Endothelial cell of umbilical vein (primary cell): Measurements from ENCODE around the gene BTBD19. TPM values are rescaled to one million over a fixed set of nuclear protein-coding genes. Genes with fewer than 3 reads are reported as not detected.

Source experiments
- BruUV-seq: library from RNA; stranded (reverse); fragments of 400-500 nt; replicated peaks from 2 replicates; lab custom pipeline; 2021; lab: Mats Ljungman, UMichigan
- CTCF ChIA-PET: fragments of 300-600, 350-600 bp; sonication (Branson Sonifier 250); formaldehyde crosslinking; loops from one replicate; lab custom pipeline; 2021; ENCODE audit warnings: antibody characterized with exemption, inconsistent platforms; lab: Charles Lee
- POLR2A ChIA-PET: fragments of 300-600, 350-600 bp; sonication (Branson Sonifier 250); formaldehyde crosslinking; loops from one replicate; lab custom pipeline; 2021; ENCODE audit warnings: antibody characterized with exemption, inconsistent platforms; lab: Charles Lee
- DNase-seq: peaks from one replicate; pipeline ENCODE4 v3.0.0-alpha.2; 2011; ENCODE audit warnings: low read depth, low spot score
- FAIRE-seq: peaks from 2 replicates; lab custom pipeline; 2011; peaks lifted over from hg19 to GRCh38; lab: Jason Lieb, UNC
- H2AFZ ChIP-seq: 2 replicates; pipeline ENCODE4 v1.6.0; 2012; ENCODE audit warnings: low read depth, low read length, control low read depth, inconsistent platforms
- H3K27ac ChIP-seq: 2 replicates; pipeline ENCODE4 v1.5.1; 2011; ENCODE audit warnings: low read depth, mild to moderate bottlenecking, control low read depth, low read length, moderate library complexity; ENCODE audit not compliant: insufficient read depth
- H3K27me3 ChIP-seq, 2 experiments: 2 replicates each; pipeline versions ENCODE4 v1.6.0 to v1.6.1; 2011; ENCODE audit warnings: low read length in 2 of 2, mixed read lengths in 1 of 2; ENCODE audit not compliant: control insufficient read depth in 2 of 2, insufficient read depth in 2 of 2
- H3K36me3 ChIP-seq, 2 experiments: 2 replicates in 1 of 2; 3 replicates in 1 of 2; pipeline ENCODE4 v1.5.1; 2011; ENCODE audit warnings: low read length in 2 of 2, mild to moderate bottlenecking in 1 of 2, moderate library complexity in 1 of 2; ENCODE audit not compliant: control insufficient read depth in 2 of 2, insufficient read depth in 2 of 2; ENCODE audit errors: extremely low read depth in 1 of 2
- H3K4me1 ChIP-seq: 3 replicates; pipeline ENCODE4 v1.5.1; 2011; ENCODE audit warnings: mild to moderate bottlenecking, low read length; ENCODE audit not compliant: control insufficient read depth, insufficient read depth; ENCODE audit errors: extremely low read depth
- H3K4me2 ChIP-seq: 2 replicates; pipeline ENCODE4 v1.6.1; 2011; ENCODE audit warnings: low read length, control low read depth, mixed read lengths; ENCODE audit not compliant: insufficient read depth
- H3K4me3 ChIP-seq, 3 experiments: fragments of 200-600 bp in 1 of 3; sonication (generic), shearing (Covaris generic) in 1 of 3; replicated peaks in 1 of 3; 2 replicates each; pipeline ENCODE4 v1.5.1; 2011 to 2016; ENCODE audit warnings: control low read depth in 3 of 3, low read length in 3 of 3, mild to moderate bottlenecking in 2 of 3, inconsistent platforms in 1 of 3, low read depth in 1 of 3, moderate library complexity in 1 of 3; ENCODE audit not compliant: insufficient read depth in 1 of 3
- H3K79me2 ChIP-seq: 2 replicates; pipeline ENCODE4 v1.6.0; 2012; ENCODE audit warnings: low read length, inconsistent platforms; ENCODE audit not compliant: control insufficient read depth, insufficient read depth
- H3K9ac ChIP-seq: replicated peaks from 2 replicates; pipeline ENCODE3; 2011; ENCODE audit warnings: low read length, control low read depth; ENCODE audit not compliant: insufficient read depth; ENCODE audit errors: extremely low read depth
- H3K9me1 ChIP-seq: replicated peaks from 3 replicates; pipeline ENCODE4 v1.6.0; 2011; ENCODE audit warnings: mild to moderate bottlenecking, low read length; ENCODE audit not compliant: control insufficient read depth, insufficient read depth; ENCODE audit errors: extremely low read depth
- H3K9me3 ChIP-seq: replicated peaks from 2 replicates; pipeline ENCODE4 v1.5.1; 2012; ENCODE audit warnings: low read length, inconsistent platforms; ENCODE audit not compliant: control insufficient read depth, insufficient read depth
- H4K20me1 ChIP-seq: replicated peaks from 2 replicates; pipeline ENCODE3; 2011; ENCODE audit warnings: mild to moderate bottlenecking, low read length; ENCODE audit not compliant: control insufficient read depth, insufficient read depth; ENCODE audit errors: extremely low read depth
- EZH2 ChIP-seq: IDR thresholded peaks from 2 replicates; pipeline ENCODE4 v1.6.1; 2012; ENCODE audit warnings: borderline replicate concordance, low read depth, mild to moderate bottlenecking, moderate library complexity, low read length, inconsistent platforms; ENCODE audit not compliant: severe bottlenecking
- GATA2 ChIP-seq: IDR thresholded peaks from 2 replicates; pipeline ENCODE4 v1.7.0; 2011; ENCODE audit warnings: low read depth, mild to moderate bottlenecking, moderate library complexity, mixed read lengths, low read length; ENCODE audit not compliant: insufficient read length, insufficient read depth
- JUN ChIP-seq: IDR thresholded peaks from 2 replicates; pipeline ENCODE4 v1.6.1; 2011; ENCODE audit warnings: borderline replicate concordance, low read depth; ENCODE audit not compliant: insufficient read length, insufficient read depth
- MAX ChIP-seq: IDR thresholded peaks from 2 replicates; pipeline ENCODE4 v1.6.1; 2011; ENCODE audit not compliant: insufficient read depth, insufficient read length
- POLR2A ChIP-seq: IDR thresholded peaks from 2 replicates; pipeline ENCODE4 v1.6.1; 2012; ENCODE audit warnings: low read depth, mild to moderate bottlenecking, control low read depth, low read length
- dilution Hi-C: fragments of 300-500 bp; cut with MboI; formaldehyde crosslinking; loops from one replicate; pipeline ENCODE4 v1.15.0; 2019; ENCODE audit warnings: low sequenced_read_pairs; ENCODE audit not compliant: extremely low pct_ligation_motif_present
- intact Hi-C: fragments of 100-400 bp; cut with micrococcal nuclease; formaldehyde crosslinking; loops from one replicate; pipeline ENCODE4 v1.10.0; 2022
- polyA plus RNA-seq, 4 experiments: library from polyadenylated mRNA; depleted of rRNA in 3 of 4; stranded (reverse) in 3 of 4; unstranded in 1 of 4; fragments of >200 nt; gene quantifications; 2 replicates each; pipeline versions ENCODE4 v1.2.1 to v1.2.3, GENCODE V29; 2011 to 2012; ENCODE audit warnings: missing spikeins in 1 of 4
- total RNA-seq: library from RNA; stranded (reverse); gene quantifications from 2 replicates; pipeline ENCODE4 v1.2.3, GENCODE V29; 2021

The BTBD19 gene
- total and polyA plus RNA-seq, 2 donors (not counting 3 experiments of a cell fraction or from before 2014, with no cell fraction given) = 69.9 to 97.9 TPM

- TF ChIP-seq POLR2A (no peak), MAX (no peak), EZH2 (no peak), JUN (no peak), GATA2 (no peak)
- Histone ChIP-seq H3K79me2 (peaks cover 33% of the 10 kb centered on the region), H3K27me3 (no peaks in the 10 kb centered on the region), H3K36me3 (peaks cover 4 to 11% of the 10 kb centered on the region in 2 experiments), H3K27ac (no peak overlapping the region), H3K9ac (no peak overlapping the region), H2AFZ (peak overlapping the region; percentile 52), H3K4me3 (no peak overlapping the region), H3K4me2 (no peak overlapping the region), H3K4me1 (peaks cover 22% of the 10 kb centered on the region), H3K9me3 (no peaks in the 10 kb centered on the region), H3K9me1 (no peaks in the 10 kb centered on the region), H4K20me1 (no peaks in the 10 kb centered on the region)
- BruUV-seq = no TSS peak
- dilution Hi-C loops (no loop called here), intact Hi-C loops (loop anchor here (5.0 kb wide), 1 partner anchor 504 kb away; no protein-coding TSS in a partner anchor)
- POLR2A ChIA-PET = interaction anchor here (0.7 to 2.3 kb wide), 2 partner anchors 19 to 24 kb away, joined by 3 to 15 read pairs; partner anchors contain the start of gene RPS8
- FAIRE-seq (no peak), DNase-seq (no peak)
- CTCF ChIA-PET = interaction anchor here (0.6 to 3.5 kb wide), 6 partner anchors 11 to 397 kb away, joined by 3 to 57 read pairs (median 4); partner anchors contain the start of gene BTBD19
These were observed 9.6 kb upstream of the BTBD19 start for GRCh38 chr1:44798481-44799365.
